K562 (cell line): ENCODE measurements around the gene REX1BD. TPM values are rescaled to one million over a fixed set of nuclear protein-coding genes. Genes with fewer than 3 reads are reported as not detected.

Experiments
- ARID1B ChIP-seq: fragments of 450-650 bp; IDR thresholded peaks from 2 replicates; pipeline ENCODE4 v1.6.1; 2016; ENCODE audit warnings: antibody characterized with exemption, mild to moderate bottlenecking, inconsistent platforms
- ATF7 ChIP-seq: fragments of 450-650 bp; IDR thresholded peaks from 2 replicates; pipeline ENCODE4 v1.7.1; 2014; ENCODE audit warnings: mild to moderate bottlenecking, moderate library complexity
- FIP1L1 ChIP-seq: fragments of 200-400 bp; formaldehyde crosslinking; IDR thresholded peaks from 2 replicates; pipeline ENCODE4 v1.6.1; 2018; ENCODE audit warnings: mild to moderate bottlenecking, low read depth, low read length; ENCODE audit not compliant: poor library complexity, severe bottlenecking
- KDM5B ChIP-seq: fragments of 200-600 bp; sonication (generic); IDR thresholded peaks from 2 replicates; pipeline ENCODE4 v1.6.1; 2012; ENCODE audit warnings: low read depth, mild to moderate bottlenecking, moderate library complexity, low read length, control low read depth, inconsistent platforms; ENCODE audit not compliant: insufficient replicate concordance
- L3MBTL2 ChIP-seq: fragments of 450-650 bp; IDR thresholded peaks from 2 replicates; pipeline ENCODE4 v1.6.1; 2016; ENCODE audit warnings: mild to moderate bottlenecking, moderate library complexity
- NCOA1 ChIP-seq: fragments of 450-650 bp; IDR thresholded peaks from 2 replicates; pipeline ENCODE4 v1.6.1; 2016; ENCODE audit warnings: low read depth
- PHB ChIP-seq: fragments of 250-450 bp; sonication (Bioruptor Pico); IDR thresholded peaks from 2 replicates; pipeline ENCODE4 v1.5.0; 2021
- PHF8 ChIP-seq: fragments of 200-600 bp; sonication (generic); IDR thresholded peaks from 2 replicates; pipeline ENCODE4 v1.6.1; 2012; ENCODE audit warnings: mixed run types, mild to moderate bottlenecking, inconsistent platforms, low read length, moderate library complexity, borderline replicate concordance
- POLR2B ChIP-seq: fragments of 450-650 bp; IDR thresholded peaks from 2 replicates; pipeline ENCODE4 v1.6.1; 2018; ENCODE audit warnings: low read depth; ENCODE audit not compliant: partially characterized antibody
- SOX6 ChIP-seq: fragments of 450-650 bp; IDR thresholded peaks from 2 replicates; pipeline ENCODE4 v1.6.1; 2014; ENCODE audit warnings: mild to moderate bottlenecking
- STAG1 ChIP-seq: sonication (generic); formaldehyde crosslinking; IDR thresholded peaks from 2 replicates; pipeline ENCODE4 v1.5.0; 2020; ENCODE audit warnings: missing genetic modification reagents, borderline replicate concordance
- ZNF133 ChIP-seq: fragments of 250-450 bp; sonication (Bioruptor Pico); IDR thresholded peaks from 2 replicates; pipeline ENCODE4 v1.4.0; 2020; ENCODE audit warnings: mild to moderate bottlenecking
- polyA plus RNA-seq, 8 experiments: library from polyadenylated mRNA; depleted of rRNA in 4 of 8; stranded (reverse) in 5 of 8; unstranded in 3 of 8; fragments of >200 nt; fragmentation: Nextera tagmentation in 2 of 8; fragmentation: Illumina TruSeq in 1 of 8; extraction: Ambion mirVana in 2 of 8; extraction: Trizol in 1 of 8; gene quantifications; 2 replicates each; pipeline versions ENCODE4 v1.2.1 to v1.2.3, GENCODE V29; 2011 to 2014; ENCODE audit warnings: inconsistent platforms in 1 of 8, missing spikeins in 1 of 8
- total RNA-seq, 7 experiments: library from RNA; depleted of rRNA in 6 of 7; stranded (reverse); fragments of >200 nt in 6 of 7; fragmentation: Illumina TruSeq in 2 of 7; extraction: Trizol in 2 of 7; gene quantifications; 2 replicates each; pipeline versions ENCODE4 v1.2.1 to v1.2.3, GENCODE V29; 2011 to 2021; ENCODE audit warnings: low replicate concordance in 1 of 7
- TF ChIP-seq, protein P1 (sequence below): fragments of 450-650 bp; formaldehyde crosslinking; IDR thresholded peaks from 2 replicates; pipeline ENCODE4 v1.4.0; 2020; ENCODE audit warnings: mild to moderate bottlenecking, moderate library complexity
- TF ChIP-seq, protein P2 (sequence below): fragments of 450-650 bp; formaldehyde crosslinking; IDR thresholded peaks from 2 replicates; pipeline ENCODE4 v1.4.0; 2020; ENCODE audit warnings: mild to moderate bottlenecking, moderate library complexity
- TF ChIP-seq, protein P3 (sequence below), 2 experiments: fragments of 450-650 bp; conservative IDR thresholded peaks; 2 replicates each; pipeline ENCODE4 v1.6.1; 2017; ENCODE audit warnings: mild to moderate bottlenecking in 2 of 2, moderate library complexity in 2 of 2
- TF ChIP-seq, protein P4 (sequence below): fragments of 450-650 bp; IDR thresholded peaks from 2 replicates; pipeline ENCODE4 v1.6.1; 2016; ENCODE audit warnings: antibody characterized with exemption
- TF ChIP-seq, protein P5 (sequence below): fragments of 250-450 bp; sonication (Bioruptor Pico); IDR thresholded peaks from 2 replicates; pipeline ENCODE4 v1.8.0; 2022; ENCODE audit warnings: inconsistent platforms
- TF ChIP-seq, protein P6 (sequence below): fragments of 450-650 bp; formaldehyde crosslinking; IDR thresholded peaks from 2 replicates; pipeline ENCODE4 v1.4.0; 2022; ENCODE audit warnings: missing genetic modification characterization

Gene REX1BD
- total and polyA plus RNA-seq, 9 of the 15 experiments (the other 6 are each of a cell fraction or from before 2014, with no cell fraction given) = 1.9 to 136 (median 13.8) TPM

DNA sequence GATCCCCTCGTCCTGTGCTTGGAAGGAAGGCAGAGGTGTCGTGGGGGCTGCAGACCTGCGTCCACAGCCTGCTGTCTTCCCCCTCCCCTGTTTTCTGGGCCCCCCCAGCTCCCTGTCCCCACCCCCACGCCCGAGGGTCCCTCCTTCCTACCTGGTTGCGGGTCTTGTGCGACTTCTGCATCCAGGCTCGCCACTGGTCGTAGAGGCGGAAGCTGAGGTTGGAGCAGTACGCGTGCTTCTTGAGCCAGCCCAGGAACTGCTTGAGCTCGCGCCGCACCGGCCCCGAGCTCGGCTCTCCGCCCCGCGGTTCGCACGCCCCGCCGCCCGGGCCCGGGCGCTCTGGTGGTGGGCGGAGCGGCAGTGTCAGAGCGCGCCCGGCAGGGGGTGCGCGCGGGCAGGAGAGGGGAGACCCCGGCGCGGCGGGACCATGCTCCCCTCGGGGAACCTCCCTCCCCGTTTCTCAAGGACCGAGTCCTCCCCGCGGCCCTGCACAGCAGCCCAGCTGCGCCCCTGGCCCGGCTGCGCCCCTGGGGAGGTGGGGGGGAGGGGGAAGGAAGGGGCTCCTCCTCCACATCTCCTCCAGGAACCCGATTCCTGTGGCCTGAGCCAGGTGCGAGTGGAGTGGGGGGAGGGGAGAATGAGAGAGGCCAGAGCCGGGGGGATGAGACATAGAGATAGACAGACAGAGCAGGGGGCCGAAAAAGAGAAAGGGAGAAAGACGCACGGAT is 5.7 kb downstream of the REX1BD start (continued):
- peak; percentile 62 for TF ChIP-seq L3MBTL2
- TF ChIP-seq POLR2B = no peak
- peak; percentile 23; the same call in 1 of the 2 replicates for TF ChIP-seq PHF8
- TF ChIP-seq, protein P1, sequence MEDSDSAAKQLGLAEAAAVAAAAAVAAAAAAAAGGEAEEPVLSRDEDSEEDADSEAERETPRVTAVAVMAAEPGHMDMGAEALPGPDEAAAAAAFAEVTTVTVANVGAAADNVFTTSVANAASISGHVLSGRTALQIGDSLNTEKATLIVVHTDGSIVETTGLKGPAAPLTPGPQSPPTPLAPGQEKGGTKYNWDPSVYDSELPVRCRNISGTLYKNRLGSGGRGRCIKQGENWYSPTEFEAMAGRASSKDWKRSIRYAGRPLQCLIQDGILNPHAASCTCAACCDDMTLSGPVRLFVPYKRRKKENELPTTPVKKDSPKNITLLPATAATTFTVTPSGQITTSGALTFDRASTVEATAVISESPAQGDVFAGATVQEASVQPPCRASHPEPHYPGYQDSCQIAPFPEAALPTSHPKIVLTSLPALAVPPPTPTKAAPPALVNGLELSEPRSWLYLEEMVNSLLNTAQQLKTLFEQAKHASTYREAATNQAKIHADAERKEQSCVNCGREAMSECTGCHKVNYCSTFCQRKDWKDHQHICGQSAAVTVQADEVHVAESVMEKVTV (CRISPR knock-in tag) = 0 out of 2 replicates have a peak, but pooled peaks have one; percentile 11
- TF ChIP-seq ATF7 = peak; percentile 27; the same call in 1 of the 2 replicates
- TF ChIP-seq, protein P2, sequence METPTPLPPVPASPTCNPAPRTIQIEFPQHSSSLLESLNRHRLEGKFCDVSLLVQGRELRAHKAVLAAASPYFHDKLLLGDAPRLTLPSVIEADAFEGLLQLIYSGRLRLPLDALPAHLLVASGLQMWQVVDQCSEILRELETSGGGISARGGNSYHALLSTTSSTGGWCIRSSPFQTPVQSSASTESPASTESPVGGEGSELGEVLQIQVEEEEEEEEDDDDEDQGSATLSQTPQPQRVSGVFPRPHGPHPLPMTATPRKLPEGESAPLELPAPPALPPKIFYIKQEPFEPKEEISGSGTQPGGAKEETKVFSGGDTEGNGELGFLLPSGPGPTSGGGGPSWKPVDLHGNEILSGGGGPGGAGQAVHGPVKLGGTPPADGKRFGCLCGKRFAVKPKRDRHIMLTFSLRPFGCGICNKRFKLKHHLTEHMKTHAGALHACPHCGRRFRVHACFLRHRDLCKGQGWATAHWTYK (CRISPR knock-in tag) = 0 out of 2 replicates have a peak, but pooled peaks have one; percentile 51
- peak; percentile 70 for TF ChIP-seq FIP1L1
- no peak for TF ChIP-seq PHB
- TF ChIP-seq, protein P3, sequence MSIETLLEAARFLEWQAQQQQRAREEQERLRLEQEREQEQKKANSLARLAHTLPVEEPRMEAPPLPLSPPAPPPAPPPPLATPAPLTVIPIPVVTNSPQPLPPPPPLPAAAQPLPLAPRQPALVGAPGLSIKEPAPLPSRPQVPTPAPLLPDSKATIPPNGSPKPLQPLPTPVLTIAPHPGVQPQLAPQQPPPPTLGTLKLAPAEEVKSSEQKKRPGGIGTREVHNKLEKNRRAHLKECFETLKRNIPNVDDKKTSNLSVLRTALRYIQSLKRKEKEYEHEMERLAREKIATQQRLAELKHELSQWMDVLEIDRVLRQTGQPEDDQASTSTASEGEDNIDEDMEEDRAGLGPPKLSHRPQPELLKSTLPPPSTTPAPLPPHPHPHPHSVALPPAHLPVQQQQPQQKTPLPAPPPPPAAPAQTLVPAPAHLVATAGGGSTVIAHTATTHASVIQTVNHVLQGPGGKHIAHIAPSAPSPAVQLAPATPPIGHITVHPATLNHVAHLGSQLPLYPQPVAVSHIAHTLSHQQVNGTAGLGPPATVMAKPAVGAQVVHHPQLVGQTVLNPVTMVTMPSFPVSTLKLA (conservative IDR thresholded peaks at IDR 0.05) = peak in 1 of 2 experiments; percentile 34; a peak in 1 of 4 replicates
- TF ChIP-seq, protein P4, sequence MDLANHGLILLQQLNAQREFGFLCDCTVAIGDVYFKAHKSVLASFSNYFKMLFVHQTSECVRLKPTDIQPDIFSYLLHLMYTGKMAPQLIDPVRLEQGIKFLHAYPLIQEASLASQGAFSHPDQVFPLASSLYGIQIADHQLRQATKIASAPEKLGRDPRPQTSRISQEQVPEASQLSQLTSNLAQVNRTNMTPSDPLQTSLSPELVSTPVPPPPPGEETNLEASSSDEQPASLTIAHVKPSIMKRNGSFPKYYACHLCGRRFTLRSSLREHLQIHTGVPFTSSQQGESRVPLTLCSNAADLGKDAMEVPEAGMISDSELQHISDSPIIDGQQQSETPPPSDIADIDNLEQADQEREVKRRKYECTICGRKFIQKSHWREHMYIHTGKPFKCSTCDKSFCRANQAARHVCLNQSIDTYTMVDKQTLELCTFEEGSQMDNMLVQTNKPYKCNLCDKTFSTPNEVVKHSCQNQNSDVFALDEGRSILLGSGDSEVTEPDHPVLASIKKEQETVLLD = 0 out of 2 replicates have a peak, but pooled peaks have one; percentile 24
- peak; percentile 58; the same call in 1 of the 2 replicates for TF ChIP-seq SOX6
- 0 out of 2 replicates have a peak, but pooled peaks have one; percentile 24 for TF ChIP-seq NCOA1
- peak; percentile 16; the same call in 1 of the 2 replicates for TF ChIP-seq STAG1
- TF ChIP-seq, protein P5, sequence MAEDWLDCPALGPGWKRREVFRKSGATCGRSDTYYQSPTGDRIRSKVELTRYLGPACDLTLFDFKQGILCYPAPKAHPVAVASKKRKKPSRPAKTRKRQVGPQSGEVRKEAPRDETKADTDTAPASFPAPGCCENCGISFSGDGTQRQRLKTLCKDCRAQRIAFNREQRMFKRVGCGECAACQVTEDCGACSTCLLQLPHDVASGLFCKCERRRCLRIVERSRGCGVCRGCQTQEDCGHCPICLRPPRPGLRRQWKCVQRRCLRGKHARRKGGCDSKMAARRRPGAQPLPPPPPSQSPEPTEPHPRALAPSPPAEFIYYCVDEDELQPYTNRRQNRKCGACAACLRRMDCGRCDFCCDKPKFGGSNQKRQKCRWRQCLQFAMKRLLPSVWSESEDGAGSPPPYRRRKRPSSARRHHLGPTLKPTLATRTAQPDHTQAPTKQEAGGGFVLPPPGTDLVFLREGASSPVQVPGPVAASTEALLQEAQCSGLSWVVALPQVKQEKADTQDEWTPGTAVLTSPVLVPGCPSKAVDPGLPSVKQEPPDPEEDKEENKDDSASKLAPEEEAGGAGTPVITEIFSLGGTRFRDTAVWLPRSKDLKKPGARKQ (CRISPR knock-in tag) = no peak
- TF ChIP-seq ARID1B = 0 out of 2 replicates have a peak, but pooled peaks have one; percentile 7
- peak; percentile 25 for TF ChIP-seq KDM5B
- TF ChIP-seq ZNF133 (CRISPR knock-in tag) = no peak
- TF ChIP-seq, protein P6, sequence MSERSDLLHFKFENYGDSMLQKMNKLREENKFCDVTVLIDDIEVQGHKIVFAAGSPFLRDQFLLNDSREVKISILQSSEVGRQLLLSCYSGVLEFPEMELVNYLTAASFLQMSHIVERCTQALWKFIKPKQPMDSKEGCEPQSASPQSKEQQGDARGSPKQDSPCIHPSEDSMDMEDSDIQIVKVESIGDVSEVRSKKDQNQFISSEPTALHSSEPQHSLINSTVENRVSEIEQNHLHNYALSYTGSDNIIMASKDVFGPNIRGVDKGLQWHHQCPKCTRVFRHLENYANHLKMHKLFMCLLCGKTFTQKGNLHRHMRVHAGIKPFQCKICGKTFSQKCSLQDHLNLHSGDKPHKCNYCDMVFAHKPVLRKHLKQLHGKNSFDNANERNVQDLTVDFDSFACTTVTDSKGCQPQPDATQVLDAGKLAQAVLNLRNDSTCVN (CRISPR knock-in tag) = peak; percentile 66; the same call in 1 of the 2 replicates
